Hindlimb muscle (tissue), 1 donor: ENCODE data around the gene BTAF1. TPM values are rescaled to one million over a fixed set of nuclear protein-coding genes. Genes with fewer than 3 reads are reported as not detected.

Experiments used
- DNase-seq: peaks from one replicate; pipeline ENCODE4 v3.0.0-alpha.2; 2013
- polyA plus RNA-seq: library from polyadenylated mRNA; unstranded; fragments of 120-200 nt; gene quantifications from one replicate; pipeline ENCODE4 v1.2.1, GENCODE V29; 2013; ENCODE audit not compliant: insufficient read length

The BTAF1 gene
- polyA plus RNA-seq, 1 donor, result 20.4 TPM

GRCh38 chr10:91908337-91909116, 15.0 kb upstream of the BTAF1 start:
- peak; percentile 89 for DNase-seq

- DNase-seq, result peak; percentile 62
These were observed 14.4 kb upstream of the BTAF1 start, which contains the start of gene FGFBP3 for GRCh38 chr10:91909117-91909677. FGFBP3 (minus strand) TSS chr10:91909486; CDS start chr10:91908969, 517 bp downstream.

- no peak for DNase-seq
These were observed 13.1 kb upstream of the BTAF1 start for GRCh38 chr10:91910467-91910866.

GRCh38 chr10:91919651-91920050, 3.9 kb upstream of the BTAF1 start:
- DNase-seq, result no peak

- DNase-seq, result no peak
These were observed 847 bp downstream of the BTAF1 start for GRCh38 chr10:91924212-91925021.

DNA sequence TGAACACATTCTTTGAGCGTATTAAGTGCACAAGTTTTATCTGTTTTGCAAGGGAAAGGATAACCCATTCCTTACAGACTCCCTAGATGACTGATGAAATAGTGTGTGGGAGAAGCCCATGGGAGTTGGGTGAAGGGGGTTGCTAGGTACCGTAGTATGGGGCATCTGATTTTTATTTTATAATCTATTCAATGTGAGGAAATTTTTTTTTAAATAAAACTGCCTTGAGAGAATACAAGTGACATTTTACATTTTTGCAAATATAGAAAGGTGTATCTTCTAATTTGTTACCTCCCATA, 1.4 kb downstream of the BTAF1 start:
- DNase-seq, result no peak

GRCh38 chr10:91930939-91931338, 7.4 kb downstream of the BTAF1 start:
- no peak for DNase-seq

DNA sequence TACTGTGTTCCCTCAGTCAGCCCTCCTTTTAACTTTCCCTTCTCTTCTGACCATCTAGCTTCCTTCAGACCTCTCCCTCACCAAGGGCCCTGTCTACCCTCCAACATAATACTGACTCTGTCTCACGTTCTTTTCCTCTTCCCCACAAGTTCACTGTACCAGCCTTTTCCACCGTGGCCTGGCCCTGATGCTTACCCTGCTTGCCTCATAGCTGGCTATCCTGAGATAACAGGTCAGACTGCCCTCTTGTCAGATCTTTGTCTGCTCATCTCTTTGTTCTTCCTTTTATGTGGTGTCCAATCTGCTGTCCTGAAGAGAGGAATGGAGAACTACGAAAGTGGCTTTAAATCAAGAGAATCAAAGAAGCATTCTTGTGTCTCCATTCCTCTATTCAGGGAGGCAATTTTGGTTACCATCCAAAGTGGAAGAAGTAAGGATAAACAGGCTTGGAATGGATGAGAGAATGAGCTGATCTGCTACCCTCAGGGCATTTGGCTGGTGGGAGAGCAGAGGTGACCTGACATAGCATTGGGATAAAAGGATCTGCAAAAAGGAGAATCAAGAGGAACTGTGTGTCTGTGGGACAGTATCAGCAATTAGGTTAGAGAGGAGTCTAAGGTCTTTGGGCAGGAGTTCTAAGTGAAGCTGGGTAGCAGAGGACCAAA, 8.1 kb downstream of the BTAF1 start:
- no peak for DNase-seq

GRCh38 chr10:91932737-91933136, 9.2 kb downstream of the BTAF1 start:
- DNase-seq, result no peak

GRCh38 chr10:91935886-91936285, 12.3 kb downstream of the BTAF1 start:
- DNase-seq, result no peak

GRCh38 chr10:91939653-91940052, 16.1 kb downstream of the BTAF1 start:
- no peak for DNase-seq

DNA sequence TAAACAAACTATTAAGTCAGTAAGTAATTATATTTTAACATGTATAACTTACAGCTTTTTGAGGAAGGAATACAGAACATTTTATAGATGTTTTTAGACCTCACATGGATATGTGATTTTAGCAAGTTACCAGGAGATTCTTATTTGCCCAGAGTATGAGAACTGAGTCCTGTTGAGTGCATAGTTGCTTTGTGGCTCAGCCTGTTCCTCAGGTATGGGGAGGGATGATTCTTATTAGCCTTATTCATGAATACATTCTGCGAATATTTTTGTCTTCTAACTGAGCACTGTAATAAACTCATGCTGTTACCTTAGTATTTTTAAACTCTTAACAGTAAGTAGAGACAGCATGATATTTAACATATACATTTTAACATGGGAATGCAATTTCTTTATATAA, 17.9 kb downstream of the BTAF1 start:
- no peak for DNase-seq

DNA sequence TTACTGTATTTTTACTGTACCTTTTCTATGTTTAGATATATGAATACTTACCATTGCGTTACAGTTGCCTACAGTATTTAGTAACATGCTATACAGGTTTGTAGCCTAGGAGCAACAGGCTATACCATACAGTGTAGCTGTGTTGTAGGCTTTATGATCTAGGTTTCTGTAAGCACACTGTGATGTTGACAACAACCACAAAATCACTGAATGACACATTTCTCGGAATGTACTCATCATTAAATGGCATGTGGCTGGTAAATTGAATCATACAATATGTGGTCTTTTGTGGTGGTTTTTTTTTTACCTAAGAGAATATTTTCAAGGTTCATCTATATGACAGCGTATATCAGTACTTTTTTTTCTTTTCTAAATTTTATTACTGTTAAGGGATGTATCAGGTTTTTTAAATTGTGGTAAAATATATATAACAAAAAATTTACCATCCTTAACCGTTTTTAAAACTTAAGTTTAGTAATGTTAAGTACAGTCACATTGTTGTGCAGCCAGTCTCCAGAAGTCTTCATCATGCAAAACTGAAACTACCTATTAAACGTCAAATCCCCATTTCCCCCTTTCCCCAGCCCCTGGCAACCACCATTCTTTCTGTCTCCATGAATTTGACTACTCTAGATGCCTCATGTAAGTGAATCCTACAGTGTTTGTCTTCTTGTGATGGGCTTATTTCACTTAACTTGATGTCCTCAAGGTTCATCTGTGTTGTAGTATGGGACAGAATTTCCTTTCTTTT, 21.5 kb downstream of the BTAF1 start:
- DNase-seq, result no peak

GRCh38 chr10:91953600-91954160, 30.1 kb downstream of the BTAF1 start:
- no peak for DNase-seq

DNA sequence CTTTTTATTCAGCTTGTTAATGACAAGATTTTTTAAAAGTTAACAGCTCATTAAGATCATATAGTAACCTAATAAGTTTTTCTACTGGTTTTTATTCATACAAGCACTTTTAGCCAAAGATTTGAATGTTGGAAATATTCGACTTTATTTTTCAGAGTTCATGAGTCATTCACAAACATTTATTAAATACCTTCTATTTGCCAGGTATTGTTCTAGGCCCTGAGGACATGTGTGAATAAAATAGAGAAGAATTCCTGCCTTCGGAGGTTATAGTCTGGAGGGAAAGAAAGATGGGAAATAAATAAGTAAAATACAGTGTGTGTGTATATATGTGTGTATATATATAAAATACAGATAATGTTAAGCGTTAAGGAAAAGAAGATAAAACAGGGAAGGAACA, 31.5 kb downstream of the BTAF1 start:
- no peak for DNase-seq

- no peak for DNase-seq
These were observed 33.5 kb downstream of the BTAF1 start for GRCh38 chr10:91957091-91957490.

DNA sequence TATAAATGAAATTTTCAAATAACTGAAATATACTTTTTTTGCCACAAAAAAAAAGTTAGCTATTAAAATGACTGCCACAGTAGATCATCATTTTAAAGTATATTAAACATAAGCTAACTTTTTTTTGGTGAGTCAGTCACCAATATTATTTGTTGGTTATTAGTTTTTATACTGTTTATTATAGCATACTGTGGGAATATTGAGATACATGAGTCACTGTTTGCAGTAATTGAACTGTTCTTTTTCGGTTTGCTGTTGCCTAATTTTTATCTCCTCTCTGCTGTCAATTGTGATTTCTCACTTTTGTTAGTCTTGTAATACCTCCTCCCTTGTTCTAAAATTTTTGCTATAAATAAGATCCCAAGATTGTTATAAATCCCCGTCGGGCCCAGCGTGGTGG, 45.7 kb downstream of the BTAF1 start:
- no peak for DNase-seq

GRCh38 chr10:91974960-91975359, 51.4 kb downstream of the BTAF1 start:
- DNase-seq, result no peak

- DNase-seq, result no peak
These were observed 51.9 kb downstream of the BTAF1 start for GRCh38 chr10:91975438-91975837.

- no peak for DNase-seq
These were observed 52.9 kb downstream of the BTAF1 start for GRCh38 chr10:91976317-91977051.

DNA sequence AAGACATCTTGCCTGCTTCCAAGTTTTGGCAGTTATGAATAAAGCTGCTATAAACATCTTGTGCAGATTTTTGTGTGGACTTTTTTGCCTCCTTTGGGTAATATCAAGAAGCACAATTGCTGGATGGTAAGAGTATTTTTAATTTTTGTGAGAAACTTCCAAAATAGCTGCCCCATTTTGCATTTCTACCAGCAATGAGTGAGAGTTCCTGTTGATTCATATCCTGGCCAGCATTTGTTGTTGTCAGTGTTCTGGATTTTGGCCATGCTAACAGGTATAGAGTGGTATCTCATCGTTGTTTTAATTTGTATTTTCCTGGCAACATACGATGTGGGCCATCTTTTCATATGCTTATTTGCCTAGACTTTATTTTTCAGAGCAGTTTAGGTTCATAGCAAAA, 53.9 kb downstream of the BTAF1 start:
- no peak for DNase-seq
